GM21390 (cell line): ENCODE data around the gene SLBP.

ENCODE experiments used
- ATAC-seq: cut with Tn5 transposase; IDR thresholded peaks from one replicate; pipeline ENCODE4 v1.9.1; 2021; ENCODE audit not compliant: unreplicated experiment

SLBP gene

GRCh38 chr4:1712216-1713002 is at the start of gene SLBP:
Gene SLBP, minus strand, starts transcription at chr4:1712319. Its CDS starts 131 bp downstream, at chr4:1712188.
- ATAC-seq, result peak; percentile 64

GRCh38 chr4:1761130-1761689 is 49.1 kb upstream of the SLBP start:
- ATAC-seq, result no peak

GRCh38 chr4:1760521-1761071 is 48.5 kb upstream of the SLBP start:
- ATAC-seq, result no peak

- no peak for ATAC-seq
Observed at GRCh38 chr4:1759818-1760223, 47.7 kb upstream of the SLBP start.

- ATAC-seq, result no peak
Observed at GRCh38 chr4:1759170-1759817, 47.2 kb upstream of the SLBP start.

GRCh38 chr4:1758306-1759121 is 46.4 kb upstream of the SLBP start:
- no peak for ATAC-seq

GRCh38 chr4:1757836-1758235 is 45.7 kb upstream of the SLBP start:
- ATAC-seq, result no peak

GRCh38 chr4:1756893-1757779 is 45.0 kb upstream of the SLBP start:
- ATAC-seq, result no peak

- no peak for ATAC-seq
Observed at GRCh38 chr4:1756079-1756478, 44.0 kb upstream of the SLBP start.

GRCh38 chr4:1755297-1755696 is 43.2 kb upstream of the SLBP start:
- ATAC-seq, result no peak

GRCh38 chr4:1754336-1754735 is 42.2 kb upstream of the SLBP start:
- ATAC-seq, result no peak

- ATAC-seq, result no peak
Observed at GRCh38 chr4:1753697-1754311, 41.7 kb upstream of the SLBP start.

- ATAC-seq, result no peak
Observed at GRCh38 chr4:1753294-1753696, 41.2 kb upstream of the SLBP start.

- ATAC-seq, result no peak
Observed at GRCh38 chr4:1752284-1753041, 40.3 kb upstream of the SLBP start.

GRCh38 chr4:1751919-1752283 is 39.8 kb upstream of the SLBP start:
- no peak for ATAC-seq

GRCh38 chr4:1751155-1751918 is 39.2 kb upstream of the SLBP start:
- ATAC-seq, result no peak

- ATAC-seq, result no peak
Observed at GRCh38 chr4:1750381-1751154, 38.4 kb upstream of the SLBP start.

- no peak for ATAC-seq
Observed at GRCh38 chr4:1749826-1750225, 37.7 kb upstream of the SLBP start.
